Measurements from ENCODE around the gene GPR39. TPM values are rescaled to one million over a fixed set of nuclear protein-coding genes. Genes with fewer than 3 reads are reported as not detected.

Gene GPR39
- total RNA-seq, 2 donors from 2014 or later, result 12.3 to 14.6 TPM

- intact Hi-C loops (cut with DNase I), result no loop called here
- H3K27me3 ChIP-seq, result no peaks in the 10 kb centered on the region
- H3K9ac ChIP-seq (ENCODE audit: low read depth in 2 of 2, low read length in 2 of 2), result no peak overlapping the region
- no peaks in the 10 kb centered on the region for H3K36me3 ChIP-seq
- H3K27ac ChIP-seq, result peak overlapping the region; percentile 52
- H3K4me3 ChIP-seq, result no peak overlapping the region
- no peaks in the 10 kb centered on the region for H3K4me1 ChIP-seq
- TF ChIP-seq, protein P1, sequence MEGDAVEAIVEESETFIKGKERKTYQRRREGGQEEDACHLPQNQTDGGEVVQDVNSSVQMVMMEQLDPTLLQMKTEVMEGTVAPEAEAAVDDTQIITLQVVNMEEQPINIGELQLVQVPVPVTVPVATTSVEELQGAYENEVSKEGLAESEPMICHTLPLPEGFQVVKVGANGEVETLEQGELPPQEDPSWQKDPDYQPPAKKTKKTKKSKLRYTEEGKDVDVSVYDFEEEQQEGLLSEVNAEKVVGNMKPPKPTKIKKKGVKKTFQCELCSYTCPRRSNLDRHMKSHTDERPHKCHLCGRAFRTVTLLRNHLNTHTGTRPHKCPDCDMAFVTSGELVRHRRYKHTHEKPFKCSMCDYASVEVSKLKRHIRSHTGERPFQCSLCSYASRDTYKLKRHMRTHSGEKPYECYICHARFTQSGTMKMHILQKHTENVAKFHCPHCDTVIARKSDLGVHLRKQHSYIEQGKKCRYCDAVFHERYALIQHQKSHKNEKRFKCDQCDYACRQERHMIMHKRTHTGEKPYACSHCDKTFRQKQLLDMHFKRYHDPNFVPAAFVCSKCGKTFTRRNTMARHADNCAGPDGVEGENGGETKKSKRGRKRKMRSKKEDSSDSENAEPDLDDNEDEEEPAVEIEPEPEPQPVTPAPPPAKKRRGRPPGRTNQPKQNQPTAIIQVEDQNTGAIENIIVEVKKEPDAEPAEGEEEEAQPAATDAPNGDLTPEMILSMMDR (IDR thresholded peaks at IDR 0.05), result no peak
- no peak for DNase-seq
- H3K9me3 ChIP-seq, result no peaks in the 10 kb centered on the region
Observed at GRCh38 chr2:132374551-132374950, 42.1 kb upstream of the GPR39 start.

GRCh38 chr2:132374961-132375360 lies 41.6 kb upstream of the GPR39 start:
- H3K9ac ChIP-seq (ENCODE audit: low read depth in 2 of 2, low read length in 2 of 2), result no peak overlapping the region
- H3K4me1 ChIP-seq, result no peaks in the 10 kb centered on the region
- H3K4me3 ChIP-seq, result no peak overlapping the region
- intact Hi-C loops (cut with DNase I), result no loop called here
- no peaks in the 10 kb centered on the region for H3K36me3 ChIP-seq
- TF ChIP-seq, protein P1 (IDR thresholded peaks at IDR 0.05), result no peak
- H3K9me3 ChIP-seq, result no peaks in the 10 kb centered on the region
- no peak overlapping the region for H3K27ac ChIP-seq
- DNase-seq, result no peak
- H3K27me3 ChIP-seq, result no peaks in the 10 kb centered on the region

DNA sequence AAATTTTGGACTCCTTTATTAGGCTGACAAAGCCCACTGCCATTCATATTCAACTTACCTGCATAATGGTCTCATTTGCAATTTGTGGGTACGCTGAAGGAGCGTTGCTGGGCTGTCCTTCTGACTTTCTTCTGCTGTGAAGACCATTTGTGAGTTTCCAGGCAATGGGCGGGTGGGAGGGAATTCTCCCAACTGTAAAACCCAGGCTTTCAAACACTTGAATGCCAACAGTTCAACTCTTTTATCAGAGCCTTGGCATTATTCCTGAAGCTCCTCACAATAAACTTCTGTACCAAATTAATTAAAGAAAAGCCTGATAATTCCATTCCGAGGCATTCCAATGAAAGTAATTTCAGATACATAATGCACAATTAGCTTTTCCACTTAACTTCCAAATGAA lies 35.2 kb upstream of the GPR39 start:
- DNase-seq, result no peak
- Histone ChIP-seq H3K4me1 (no peaks in the 10 kb centered on the region), H3K9ac (ENCODE audit: low read depth in 2 of 2, low read length in 2 of 2) (no peak overlapping the region), H3K36me3 (no peaks in the 10 kb centered on the region), H3K4me3 (no peak overlapping the region), H3K27ac (no peak overlapping the region), H3K9me3 (no peaks in the 10 kb centered on the region), H3K27me3 (no peaks in the 10 kb centered on the region)
- TF ChIP-seq, protein P1 (IDR thresholded peaks at IDR 0.05), result no peak
- intact Hi-C loops (cut with DNase I), result no loop called here

- Histone ChIP-seq H3K9ac (ENCODE audit: low read depth in 2 of 2, low read length in 2 of 2) (no peak overlapping the region), H3K27ac (no peak overlapping the region), H3K36me3 (no peaks in the 10 kb centered on the region), H3K27me3 (no peaks in the 10 kb centered on the region), H3K4me3 (no peak overlapping the region), H3K4me1 (no peaks in the 10 kb centered on the region), H3K9me3 (no peaks in the 10 kb centered on the region)
- DNase-seq, result no peak
- intact Hi-C loops (cut with DNase I), result no loop called here
- TF ChIP-seq, protein P1 (IDR thresholded peaks at IDR 0.05), result no peak
Observed at GRCh38 chr2:132383956-132384355, 32.6 kb upstream of the GPR39 start.

DNA sequence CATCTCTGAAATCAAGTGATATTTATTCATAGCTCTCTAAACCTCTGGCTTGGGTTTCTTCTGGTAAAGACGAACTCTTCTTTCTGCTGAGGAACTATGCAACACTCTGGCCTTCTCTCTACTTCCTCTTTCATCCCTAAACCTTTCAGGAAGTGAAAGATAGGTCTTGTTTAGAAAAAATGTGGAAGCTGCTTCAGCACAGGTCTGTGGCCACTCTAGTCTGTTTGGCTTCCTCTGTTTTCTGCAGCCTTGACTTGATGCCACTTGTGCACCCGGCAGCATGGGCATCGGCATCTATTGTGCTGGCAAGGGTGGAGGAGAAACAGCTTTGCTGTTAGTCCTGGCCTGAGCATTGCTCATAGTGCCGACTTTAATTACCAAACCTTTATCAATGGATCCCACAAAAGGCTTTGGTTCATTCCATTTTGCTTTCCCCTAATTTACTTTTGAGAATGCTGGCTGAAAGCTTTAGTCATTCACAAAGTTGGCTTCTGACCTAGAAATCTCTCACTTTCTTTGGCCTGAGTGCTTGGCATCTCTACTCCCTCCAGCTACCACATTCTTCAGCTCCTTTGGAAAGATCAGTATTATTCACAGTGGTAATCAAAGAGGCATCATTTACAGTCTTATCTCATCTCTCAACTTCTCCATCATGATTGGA lies 32.0 kb upstream of the GPR39 start:
- no peak for DNase-seq
- Histone ChIP-seq H3K27ac (no peak overlapping the region), H3K9ac (ENCODE audit: low read depth in 2 of 2, low read length in 2 of 2) (no peak overlapping the region), H3K36me3 (no peaks in the 10 kb centered on the region), H3K4me1 (no peaks in the 10 kb centered on the region), H3K4me3 (no peak overlapping the region), H3K9me3 (no peaks in the 10 kb centered on the region), H3K27me3 (no peaks in the 10 kb centered on the region)
- TF ChIP-seq, protein P1 (IDR thresholded peaks at IDR 0.05), result no peak
- intact Hi-C loops (cut with DNase I), result no loop called here

Data from colonic mucosa (tissue), 4 donors.